Measurements from ENCODE around the gene PROSER3. TPM values are rescaled to one million over a fixed set of nuclear protein-coding genes. Genes with fewer than 3 reads are reported as not detected.

PROSER3 gene
- total RNA-seq, 1 donor from 2014 or later: 41.7 TPM

DNA sequence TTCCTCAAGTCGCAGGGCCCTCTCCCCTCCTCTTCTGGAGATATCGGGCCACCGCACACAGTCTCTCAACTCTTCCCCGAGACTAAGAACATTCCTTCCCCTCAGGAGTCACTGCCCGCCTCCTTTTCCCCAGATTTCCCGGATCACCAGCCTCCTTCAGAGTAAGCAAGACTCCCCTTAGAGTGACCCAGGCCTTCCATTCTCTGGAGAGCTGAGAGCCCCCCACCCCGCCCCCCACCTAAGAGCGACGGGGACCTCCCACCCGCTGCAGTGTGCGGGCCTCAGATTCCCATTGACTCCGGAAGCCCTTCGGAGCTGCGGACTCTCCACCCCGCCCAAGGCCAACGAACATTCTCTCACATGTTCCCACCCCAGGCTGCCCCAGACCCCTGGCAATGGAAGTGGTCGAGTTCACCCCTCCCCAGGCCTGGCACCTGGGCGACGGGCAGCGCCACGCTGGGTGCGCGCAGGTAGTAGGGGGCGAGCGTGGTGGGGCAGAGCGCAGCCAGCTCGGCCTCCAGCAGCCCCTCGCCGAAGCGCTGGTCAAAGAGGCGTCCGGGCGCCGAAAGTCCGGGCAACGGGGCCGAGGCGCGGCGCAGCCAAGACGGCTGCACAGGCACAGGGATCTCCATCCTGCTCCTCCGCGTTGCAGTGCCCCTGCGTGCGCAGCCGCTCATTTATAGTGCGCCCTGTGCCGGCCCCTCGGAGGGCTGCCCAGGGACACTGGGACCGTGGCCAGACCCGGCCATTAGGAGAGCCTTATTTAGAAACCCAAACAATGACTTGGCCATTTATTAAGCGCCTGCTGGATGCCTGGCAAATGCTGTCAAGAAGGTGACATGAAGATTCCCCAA, 1.4 kb upstream of the PROSER3 start, which contains the start of gene HSPB6:
Gene HSPB6, minus strand, starts transcription at position 653 of the 854 bp plus-strand sequence. Its CDS starts 21 bp downstream, at position 632.
- Mint-ChIP-seq H3K27me3 (ENCODE audit: unreplicated experiment) (peaks cover 18% of the 10 kb centered on the region), H3K4me3 (ENCODE audit: unreplicated experiment) (peak within 1 kb of the TSS; percentile 92), H3K36me3 (ENCODE audit: unreplicated experiment) (no peaks in the 10 kb centered on the region), H3K27ac (ENCODE audit: unreplicated experiment) (peak within 1 kb of the TSS; percentile 95), H3K9me3 (ENCODE audit: unreplicated experiment) (peaks cover 13% of the 10 kb centered on the region), H3K4me1 (ENCODE audit: low read depth, unreplicated experiment) (peaks cover 14% of the 10 kb centered on the region)
- DNase-seq: peak; percentile 68
- TF ChIP-seq, protein P1, sequence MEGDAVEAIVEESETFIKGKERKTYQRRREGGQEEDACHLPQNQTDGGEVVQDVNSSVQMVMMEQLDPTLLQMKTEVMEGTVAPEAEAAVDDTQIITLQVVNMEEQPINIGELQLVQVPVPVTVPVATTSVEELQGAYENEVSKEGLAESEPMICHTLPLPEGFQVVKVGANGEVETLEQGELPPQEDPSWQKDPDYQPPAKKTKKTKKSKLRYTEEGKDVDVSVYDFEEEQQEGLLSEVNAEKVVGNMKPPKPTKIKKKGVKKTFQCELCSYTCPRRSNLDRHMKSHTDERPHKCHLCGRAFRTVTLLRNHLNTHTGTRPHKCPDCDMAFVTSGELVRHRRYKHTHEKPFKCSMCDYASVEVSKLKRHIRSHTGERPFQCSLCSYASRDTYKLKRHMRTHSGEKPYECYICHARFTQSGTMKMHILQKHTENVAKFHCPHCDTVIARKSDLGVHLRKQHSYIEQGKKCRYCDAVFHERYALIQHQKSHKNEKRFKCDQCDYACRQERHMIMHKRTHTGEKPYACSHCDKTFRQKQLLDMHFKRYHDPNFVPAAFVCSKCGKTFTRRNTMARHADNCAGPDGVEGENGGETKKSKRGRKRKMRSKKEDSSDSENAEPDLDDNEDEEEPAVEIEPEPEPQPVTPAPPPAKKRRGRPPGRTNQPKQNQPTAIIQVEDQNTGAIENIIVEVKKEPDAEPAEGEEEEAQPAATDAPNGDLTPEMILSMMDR (IDR thresholded peaks at IDR 0.05; ENCODE audit: partially characterized antibody, unreplicated experiment): no peak

DNA sequence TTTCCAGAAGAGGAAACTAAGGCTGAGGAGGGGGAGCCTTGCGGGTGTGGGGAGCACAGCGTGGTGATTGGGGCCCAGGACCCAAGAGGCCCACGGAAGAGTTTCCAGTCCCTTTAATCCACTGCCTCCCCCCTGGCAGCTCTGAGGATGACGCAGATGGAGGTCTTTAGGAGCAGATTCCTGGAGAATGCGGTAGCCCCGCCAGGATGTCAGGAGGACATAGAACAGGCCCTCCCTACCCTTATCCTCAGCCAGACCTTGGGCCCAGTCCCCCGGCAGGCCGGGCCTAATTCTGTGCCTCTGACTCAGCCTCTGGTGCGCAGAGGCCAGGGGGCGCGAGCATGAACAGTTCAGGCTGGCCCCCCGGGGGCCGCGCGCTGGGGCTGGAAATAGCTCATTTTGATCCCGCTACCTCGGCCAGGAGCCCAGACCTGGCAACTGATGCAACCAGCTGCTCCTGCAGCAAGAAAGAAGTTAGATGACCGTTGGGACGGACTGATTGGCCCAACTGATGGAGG, 686 bp upstream of the PROSER3 start:
- Mint-ChIP-seq H3K4me1 (ENCODE audit: low read depth, unreplicated experiment) (peaks cover 14% of the 10 kb centered on the region), H3K4me3 (ENCODE audit: unreplicated experiment) (peak overlapping the region; percentile 92), H3K36me3 (ENCODE audit: unreplicated experiment) (no peaks in the 10 kb centered on the region), H3K27ac (ENCODE audit: unreplicated experiment) (peak overlapping the region; percentile 95), H3K9me3 (ENCODE audit: unreplicated experiment) (peaks cover 13% of the 10 kb centered on the region), H3K27me3 (ENCODE audit: unreplicated experiment) (peaks cover 18% of the 10 kb centered on the region)
- DNase-seq: peak; percentile 67
- TF ChIP-seq, protein P1 (IDR thresholded peaks at IDR 0.05; ENCODE audit: partially characterized antibody, unreplicated experiment): no peak

DNA sequence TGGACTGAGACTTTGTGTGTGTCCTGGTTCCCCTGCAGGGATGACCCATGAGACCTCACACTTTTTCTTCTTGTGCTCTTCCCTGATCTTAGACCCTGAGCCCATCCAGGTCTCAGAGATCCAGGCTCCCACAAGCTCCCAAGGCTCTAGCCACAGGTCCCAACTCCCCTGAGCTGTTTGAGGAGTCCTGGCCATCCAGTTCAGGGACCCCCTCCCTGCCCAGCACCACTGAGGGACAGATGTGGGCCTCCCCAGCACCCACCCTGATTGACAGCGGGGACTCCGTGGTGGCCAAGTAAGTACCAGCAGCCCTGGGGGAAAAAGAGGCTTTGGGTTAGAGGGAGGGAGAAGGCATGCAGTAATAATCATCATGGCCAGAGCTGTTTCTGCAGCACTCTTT, 1.7 kb downstream of the PROSER3 start:
- no peak for DNase-seq
- TF ChIP-seq, protein P1 (IDR thresholded peaks at IDR 0.05; ENCODE audit: partially characterized antibody, unreplicated experiment): no peak
- H3K9me3 Mint-ChIP-seq (ENCODE audit: unreplicated experiment): peaks cover 13% of the 10 kb centered on the region
- peaks cover 13% of the 10 kb centered on the region for H3K4me1 Mint-ChIP-seq (ENCODE audit: low read depth, unreplicated experiment)
- peaks cover 11% of the 10 kb centered on the region for H3K27me3 Mint-ChIP-seq (ENCODE audit: unreplicated experiment)
- no peaks in the 10 kb centered on the region for H3K36me3 Mint-ChIP-seq (ENCODE audit: unreplicated experiment)
- H3K4me3 Mint-ChIP-seq (ENCODE audit: unreplicated experiment): peak overlapping the region; percentile 92
- peak overlapping the region; percentile 62 for H3K27ac Mint-ChIP-seq (ENCODE audit: unreplicated experiment)

DNA sequence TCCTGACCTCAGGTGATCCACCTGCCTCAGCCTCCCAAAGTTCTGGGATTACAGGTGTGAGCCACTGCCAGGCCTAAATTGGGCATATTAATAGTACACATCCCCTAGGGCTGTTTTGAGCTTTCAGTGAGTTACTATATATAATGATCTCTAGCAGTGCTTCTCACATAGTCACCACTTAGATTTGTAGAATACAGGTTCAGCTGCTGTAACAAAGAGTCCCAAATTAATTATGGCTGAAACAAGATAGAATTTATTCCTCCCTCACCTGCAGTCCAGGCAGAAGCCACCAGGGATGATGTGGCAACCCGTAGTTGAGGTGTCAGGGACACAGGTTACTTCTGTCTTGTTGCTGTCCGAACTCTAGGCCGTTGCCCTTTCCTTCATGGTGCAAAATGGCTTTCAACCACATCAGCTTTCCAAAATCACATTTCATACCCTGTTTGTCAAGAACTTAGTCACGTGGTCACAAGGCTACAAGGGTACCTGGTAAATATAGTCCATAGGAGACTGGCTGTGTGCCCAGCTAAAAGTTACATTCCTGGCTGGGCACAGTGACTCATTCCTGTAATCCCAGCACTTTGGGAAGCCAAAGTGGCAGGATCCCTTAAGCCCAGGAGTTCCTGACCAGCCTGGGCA, 2.9 kb downstream of the PROSER3 start:
- DNase-seq: no peak
- no peak overlapping the region for H3K27ac Mint-ChIP-seq (ENCODE audit: unreplicated experiment)

More for the DNA sequence above, 2.9 kb downstream of the PROSER3 start:
- Mint-ChIP-seq H3K4me1 (ENCODE audit: low read depth, unreplicated experiment) (peaks cover 9% of the 10 kb centered on the region), H3K27me3 (ENCODE audit: unreplicated experiment) (peaks cover 8% of the 10 kb centered on the region), H3K36me3 (ENCODE audit: unreplicated experiment) (no peaks in the 10 kb centered on the region), H3K4me3 (ENCODE audit: unreplicated experiment) (no peak overlapping the region), H3K9me3 (ENCODE audit: unreplicated experiment) (peaks cover 10% of the 10 kb centered on the region)
- TF ChIP-seq, protein P1 (IDR thresholded peaks at IDR 0.05; ENCODE audit: partially characterized antibody, unreplicated experiment): no peak

Measured in glutamatergic neuron (in vitro differentiated cells).